Activated CD4-positive, alpha-beta T cell treated with anti-CD3 and anti-CD28 coated beads for 48 hours (primary cell): ENCODE results near the gene EIF4G1.
A peak's percentile ranks its signal among the peaks of the same experiment; 100 is the strongest.
"Not testable (repeated sequence)": the region's sequence is repeated elsewhere in the genome, so short reads cannot be mapped to it uniquely, and the experiment has no call there.

Source experiments
- DNase-seq: peaks from one replicate; pipeline ENCODE4 v3.0.0-alpha.2; 2020

The EIF4G1 gene, protein sequence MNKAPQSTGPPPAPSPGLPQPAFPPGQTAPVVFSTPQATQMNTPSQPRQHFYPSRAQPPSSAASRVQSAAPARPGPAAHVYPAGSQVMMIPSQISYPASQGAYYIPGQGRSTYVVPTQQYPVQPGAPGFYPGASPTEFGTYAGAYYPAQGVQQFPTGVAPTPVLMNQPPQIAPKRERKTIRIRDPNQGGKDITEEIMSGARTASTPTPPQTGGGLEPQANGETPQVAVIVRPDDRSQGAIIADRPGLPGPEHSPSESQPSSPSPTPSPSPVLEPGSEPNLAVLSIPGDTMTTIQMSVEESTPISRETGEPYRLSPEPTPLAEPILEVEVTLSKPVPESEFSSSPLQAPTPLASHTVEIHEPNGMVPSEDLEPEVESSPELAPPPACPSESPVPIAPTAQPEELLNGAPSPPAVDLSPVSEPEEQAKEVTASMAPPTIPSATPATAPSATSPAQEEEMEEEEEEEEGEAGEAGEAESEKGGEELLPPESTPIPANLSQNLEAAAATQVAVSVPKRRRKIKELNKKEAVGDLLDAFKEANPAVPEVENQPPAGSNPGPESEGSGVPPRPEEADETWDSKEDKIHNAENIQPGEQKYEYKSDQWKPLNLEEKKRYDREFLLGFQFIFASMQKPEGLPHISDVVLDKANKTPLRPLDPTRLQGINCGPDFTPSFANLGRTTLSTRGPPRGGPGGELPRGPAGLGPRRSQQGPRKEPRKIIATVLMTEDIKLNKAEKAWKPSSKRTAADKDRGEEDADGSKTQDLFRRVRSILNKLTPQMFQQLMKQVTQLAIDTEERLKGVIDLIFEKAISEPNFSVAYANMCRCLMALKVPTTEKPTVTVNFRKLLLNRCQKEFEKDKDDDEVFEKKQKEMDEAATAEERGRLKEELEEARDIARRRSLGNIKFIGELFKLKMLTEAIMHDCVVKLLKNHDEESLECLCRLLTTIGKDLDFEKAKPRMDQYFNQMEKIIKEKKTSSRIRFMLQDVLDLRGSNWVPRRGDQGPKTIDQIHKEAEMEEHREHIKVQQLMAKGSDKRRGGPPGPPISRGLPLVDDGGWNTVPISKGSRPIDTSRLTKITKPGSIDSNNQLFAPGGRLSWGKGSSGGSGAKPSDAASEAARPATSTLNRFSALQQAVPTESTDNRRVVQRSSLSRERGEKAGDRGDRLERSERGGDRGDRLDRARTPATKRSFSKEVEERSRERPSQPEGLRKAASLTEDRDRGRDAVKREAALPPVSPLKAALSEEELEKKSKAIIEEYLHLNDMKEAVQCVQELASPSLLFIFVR (N-terminal part only)

DNA sequence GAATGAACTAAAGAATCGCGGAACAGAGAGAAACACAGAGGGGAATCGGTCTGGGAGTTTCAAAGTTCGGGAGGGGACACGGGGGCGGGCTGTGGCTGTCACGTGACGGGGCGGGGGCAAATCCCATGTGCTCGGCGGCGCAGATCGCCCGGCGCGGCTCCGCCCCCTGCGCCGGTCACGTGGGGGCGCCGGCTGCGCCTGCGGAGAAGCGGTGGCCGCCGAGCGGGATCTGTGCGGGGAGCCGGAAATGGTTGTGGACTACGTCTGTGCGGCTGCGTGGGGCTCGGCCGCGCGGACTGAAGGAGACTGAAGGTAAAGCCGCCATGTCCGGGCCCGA, at the start of gene EIF4G1:
Gene EIF4G1 (plus strand): TSS at position 244 of the 337 bp plus-strand sequence. CDS start 1,191 bp downstream, outside the sequence.
- peak; percentile 94 for DNase-seq

DNA sequence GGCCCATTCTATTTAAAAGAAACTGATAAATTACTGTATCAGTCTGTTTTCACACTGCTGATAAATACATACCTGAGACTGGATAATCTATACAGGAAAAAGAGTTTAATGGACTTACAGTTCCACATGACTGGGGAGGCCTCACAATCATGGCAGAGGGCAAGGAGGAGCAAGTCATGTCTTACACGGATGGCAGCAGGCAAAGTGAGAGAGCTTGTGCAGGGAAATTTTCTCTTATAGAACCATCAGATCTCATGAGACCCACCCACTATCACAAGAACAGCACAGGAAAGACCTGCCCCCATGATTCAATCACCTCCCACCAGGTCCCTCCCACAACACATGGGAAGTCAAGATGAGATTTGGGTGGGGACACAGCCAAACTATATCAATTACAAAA, 47.2 kb upstream of the EIF4G1 start:
- DNase-seq, result not testable (repeated sequence)

DNA sequence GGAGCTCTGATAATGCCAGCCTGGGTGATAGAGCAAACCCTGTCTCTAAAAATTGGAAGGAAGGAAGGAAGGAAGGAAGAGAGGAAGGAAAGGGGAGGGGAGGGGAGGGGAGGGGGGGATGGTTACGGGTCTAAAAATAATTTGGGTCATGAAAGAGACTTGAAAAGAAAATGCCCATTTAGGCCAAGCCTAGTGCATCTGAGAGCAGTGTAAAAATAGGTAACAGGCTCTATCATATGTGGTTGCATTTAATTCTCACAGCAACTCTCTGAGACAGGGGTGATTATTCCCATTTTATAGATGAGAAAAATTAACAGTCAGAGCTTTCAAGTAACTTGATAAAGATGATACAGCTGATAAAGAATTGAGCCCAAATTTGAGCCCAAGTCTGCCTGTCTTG, 42.1 kb upstream of the EIF4G1 start:
- DNase-seq, result no peak

DNA sequence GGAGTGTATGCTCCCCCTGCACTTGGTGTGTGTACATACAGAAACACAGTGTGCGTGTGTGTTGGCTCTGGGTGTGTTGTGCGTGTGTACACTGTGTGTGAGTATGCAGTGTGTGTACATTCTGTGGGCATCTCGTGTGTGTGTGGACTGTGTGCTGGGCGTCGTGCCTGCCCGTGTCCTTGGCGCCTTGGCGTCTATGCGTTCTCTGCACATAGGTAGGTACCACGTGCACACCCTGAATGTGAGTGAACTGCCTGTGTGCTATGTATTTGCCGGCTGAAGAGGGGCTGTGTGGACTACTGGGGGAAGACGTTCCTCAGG, 39.1 kb upstream of the EIF4G1 start:
- DNase-seq, result no peak

- no peak for DNase-seq
These were observed 38.2 kb upstream of the EIF4G1 start, which contains the start of gene ECE2 for GRCh38 chr3:184275961-184276910. ECE2 (plus strand) TSS chr3:184276022; CDS start chr3:184276154, 132 bp downstream.

- DNase-seq, result no peak
These were observed 37.0 kb upstream of the EIF4G1 start for GRCh38 chr3:184277366-184277765.

- DNase-seq, result no peak
These were observed 31.5 kb upstream of the EIF4G1 start for GRCh38 chr3:184282941-184283340.

DNA sequence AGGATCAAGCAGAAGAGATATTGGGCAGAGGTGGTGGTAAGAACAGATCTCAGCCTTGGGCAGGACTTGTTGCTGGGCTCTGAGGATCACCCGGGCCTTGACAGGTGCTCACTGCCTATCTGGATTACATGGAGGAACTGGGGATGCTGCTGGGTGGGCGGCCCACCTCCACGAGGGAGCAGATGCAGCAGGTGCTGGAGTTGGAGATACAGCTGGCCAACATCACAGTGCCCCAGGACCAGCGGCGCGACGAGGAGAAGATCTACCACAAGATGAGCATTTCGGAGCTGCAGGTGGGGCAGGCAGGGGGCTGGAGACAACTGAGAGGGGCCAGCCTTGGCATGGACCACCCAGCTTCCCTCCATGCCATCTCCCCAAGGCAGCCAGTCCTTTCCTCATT, 30.7 kb upstream of the EIF4G1 start:
- DNase-seq, result no peak

- DNase-seq, result peak; percentile 52
These were observed 29.7 kb upstream of the EIF4G1 start for GRCh38 chr3:184284696-184285095.

DNA sequence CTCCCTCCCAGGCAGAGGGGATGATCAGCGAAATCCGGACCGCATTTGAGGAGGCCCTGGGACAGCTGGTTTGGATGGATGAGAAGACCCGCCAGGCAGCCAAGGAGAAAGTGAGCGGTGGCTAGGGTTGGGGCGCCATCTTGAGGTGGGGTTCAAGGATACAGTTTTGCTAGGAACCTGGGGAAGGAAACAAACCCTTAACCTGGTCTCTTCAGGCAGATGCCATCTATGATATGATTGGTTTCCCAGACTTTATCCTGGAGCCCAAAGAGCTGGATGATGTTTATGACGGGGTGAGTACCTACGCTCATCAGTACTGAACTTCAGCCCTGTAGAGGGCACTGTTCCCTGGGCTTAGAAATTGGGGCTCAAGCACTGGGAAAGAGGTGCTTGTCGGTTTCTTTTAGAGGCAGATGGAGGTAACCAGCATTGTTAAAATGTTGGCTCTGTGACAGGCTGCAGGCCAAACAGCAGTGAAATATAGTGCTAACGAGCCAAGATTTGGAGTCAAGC, 24.9 kb upstream of the EIF4G1 start:
- DNase-seq, result peak; percentile 81

DNA sequence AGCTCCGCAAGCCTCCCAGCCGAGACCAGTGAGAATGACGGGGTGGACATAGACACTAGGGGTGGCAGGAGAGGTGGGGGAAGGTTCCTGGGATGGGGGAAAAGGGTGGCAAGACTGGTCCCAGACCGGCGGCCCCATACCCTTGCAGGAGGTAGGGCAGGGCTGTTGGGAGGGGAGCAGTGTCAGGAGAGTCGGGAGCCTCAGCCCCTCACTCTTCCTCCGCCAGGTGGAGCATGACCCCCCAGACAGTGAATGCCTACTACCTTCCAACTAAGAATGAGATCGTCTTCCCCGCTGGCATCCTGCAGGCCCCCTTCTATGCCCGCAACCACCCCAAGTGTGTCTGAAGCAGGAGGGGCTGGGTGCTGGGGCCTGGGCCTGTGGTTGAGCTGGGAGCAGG, 24.1 kb upstream of the EIF4G1 start:
- DNase-seq, result no peak

GRCh38 chr3:184291044-184291737, 23.2 kb upstream of the EIF4G1 start:
- no peak for DNase-seq

GRCh38 chr3:184291738-184292445, 22.5 kb upstream of the EIF4G1 start:
- no peak for DNase-seq

- no peak for DNase-seq
These were observed 18.6 kb upstream of the EIF4G1 start for GRCh38 chr3:184295771-184296170.

GRCh38 chr3:184296616-184297015, 17.8 kb upstream of the EIF4G1 start:
- no peak for DNase-seq

GRCh38 chr3:184298759-184299487, 15.5 kb upstream of the EIF4G1 start, which contains the start of gene PSMD2:
PSMD2 (plus strand) TSS chr3:184299241; CDS start chr3:184299267, 26 bp downstream.
- peak; percentile 99 for DNase-seq

DNA sequence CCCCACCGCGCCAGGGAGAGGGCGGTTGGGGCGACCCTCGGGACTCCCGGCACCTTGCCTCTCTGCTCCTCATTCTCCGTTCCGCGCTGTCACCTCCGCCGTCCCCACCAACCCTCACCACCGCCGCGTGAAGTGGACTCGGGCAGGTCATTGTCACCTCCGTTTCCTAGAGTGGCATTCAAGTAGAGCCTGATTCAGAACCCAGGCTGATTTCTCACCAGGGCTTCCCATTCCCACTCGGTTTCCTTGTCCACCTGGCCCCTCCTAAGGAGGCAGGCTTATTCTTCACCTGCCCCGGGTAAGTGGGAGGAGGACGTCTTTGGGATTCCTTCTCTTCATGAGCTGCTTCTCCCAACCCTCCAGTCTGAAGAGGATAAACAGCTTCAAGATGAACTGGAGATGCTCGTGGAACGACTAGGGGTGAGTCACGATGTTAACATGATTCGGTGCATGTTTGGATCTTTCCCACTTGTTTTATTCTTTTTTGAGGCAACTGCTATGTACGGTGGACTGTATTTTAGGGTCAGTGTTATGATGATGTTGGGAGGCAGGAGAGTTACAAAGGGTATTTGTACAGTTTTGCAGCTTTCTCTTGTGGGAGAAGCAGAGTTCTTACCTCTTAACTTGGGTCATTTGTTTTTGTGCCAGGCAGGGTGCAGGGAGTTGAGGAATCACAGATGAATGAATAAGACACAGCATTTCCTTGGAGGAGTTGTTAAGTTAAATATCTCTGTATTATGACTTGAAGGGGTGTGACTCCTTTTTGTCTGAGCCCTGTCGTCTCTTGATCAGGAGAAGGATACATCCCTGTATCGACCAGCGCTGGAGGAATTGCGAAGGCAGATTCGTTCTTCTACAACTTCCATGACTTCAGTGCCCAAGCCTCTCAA, 14.7 kb upstream of the EIF4G1 start:
- no peak for DNase-seq

DNA sequence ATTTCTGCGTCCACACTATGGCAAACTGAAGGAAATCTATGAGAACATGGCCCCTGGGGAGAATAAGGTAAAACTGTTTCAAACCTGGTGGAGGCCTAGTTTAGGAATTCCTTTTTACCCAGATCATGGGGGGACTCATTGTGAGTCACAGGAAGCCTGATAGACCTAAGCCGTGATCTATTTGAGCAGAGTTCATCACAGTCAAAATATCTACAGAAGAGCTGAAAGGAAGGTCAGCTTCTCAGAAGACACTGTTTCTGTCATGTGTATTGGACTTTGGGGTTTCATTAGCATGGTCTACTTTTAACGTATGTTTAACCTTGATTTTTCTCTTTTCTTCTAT, 14.1 kb upstream of the EIF4G1 start:
- no peak for DNase-seq

DNA sequence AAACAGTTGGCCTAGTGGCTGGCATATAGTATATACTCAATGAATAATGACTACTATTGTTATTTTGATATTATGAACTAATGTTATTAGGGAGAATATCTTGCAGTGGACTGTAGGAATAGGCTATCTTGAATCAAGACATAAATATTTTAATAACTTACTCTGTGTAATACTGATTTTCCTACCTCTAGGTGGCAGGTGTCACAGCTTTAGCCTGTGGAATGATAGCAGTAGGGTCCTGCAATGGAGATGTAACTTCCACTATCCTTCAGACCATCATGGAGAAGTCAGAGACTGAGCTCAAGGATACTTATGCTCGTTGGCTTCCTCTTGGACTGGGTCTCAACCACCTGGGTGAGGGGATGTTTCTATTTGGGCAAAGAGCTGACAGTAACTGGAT, 8.8 kb upstream of the EIF4G1 start:
- DNase-seq, result no peak
